Hematopoietic multipotent progenitor cell treated with erythropoietin and hydrocortisone succinate and interleukin-3 and kit ligand, for 4 days (in vitro differentiated cells): Measurements from ENCODE around the gene IDE.
"Not testable (repeated sequence)": the region's sequence is repeated elsewhere in the genome, so short reads cannot be mapped to it uniquely, and the experiment has no call there.

Source experiments
- DNase-seq: peaks from one replicate; pipeline ENCODE4 v3.0.0-alpha.2; 2015

Gene IDE

DNA sequence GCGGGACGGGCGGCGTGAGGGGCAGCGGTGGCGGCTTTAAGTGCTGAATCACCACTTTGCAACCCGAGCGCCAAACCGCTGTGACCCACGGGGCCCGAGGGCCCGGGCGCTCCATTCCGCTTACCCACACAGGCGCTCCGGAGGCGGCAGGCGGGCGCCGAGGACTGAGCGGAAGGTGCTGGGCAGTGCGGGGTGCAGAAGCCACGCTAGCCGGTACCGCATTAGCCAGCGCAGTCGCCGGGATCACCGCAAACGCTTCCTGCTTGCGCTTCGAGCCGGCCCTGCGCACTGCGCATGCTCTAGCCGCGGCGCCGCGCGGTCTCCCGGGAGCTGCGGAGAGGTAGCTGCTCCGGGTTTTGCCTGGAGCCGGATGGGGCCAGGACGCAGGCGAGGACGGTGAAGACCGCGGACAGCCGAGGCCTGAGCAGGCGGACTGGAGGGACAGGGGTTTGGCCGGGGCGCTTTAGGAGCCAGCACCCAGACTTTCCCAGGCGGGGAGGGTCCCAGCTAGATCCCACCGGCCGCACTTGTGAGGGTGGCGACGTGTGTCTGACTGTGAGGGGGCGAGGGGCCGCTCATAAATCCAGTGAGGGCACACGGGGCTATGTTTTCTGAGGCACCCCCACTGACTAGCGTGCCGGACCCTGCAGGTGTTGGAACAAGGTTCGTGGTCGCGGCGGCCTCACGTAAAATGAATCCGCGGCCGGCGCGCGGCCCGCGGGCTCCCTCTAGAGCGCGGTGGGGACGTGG, at the start of gene IDE:
TSS of gene IDE (minus strand) at position 296 of the 750 bp plus-strand sequence. CDS start at position 222, 74 bp downstream.
- DNase-seq = peak; percentile 92

DNA sequence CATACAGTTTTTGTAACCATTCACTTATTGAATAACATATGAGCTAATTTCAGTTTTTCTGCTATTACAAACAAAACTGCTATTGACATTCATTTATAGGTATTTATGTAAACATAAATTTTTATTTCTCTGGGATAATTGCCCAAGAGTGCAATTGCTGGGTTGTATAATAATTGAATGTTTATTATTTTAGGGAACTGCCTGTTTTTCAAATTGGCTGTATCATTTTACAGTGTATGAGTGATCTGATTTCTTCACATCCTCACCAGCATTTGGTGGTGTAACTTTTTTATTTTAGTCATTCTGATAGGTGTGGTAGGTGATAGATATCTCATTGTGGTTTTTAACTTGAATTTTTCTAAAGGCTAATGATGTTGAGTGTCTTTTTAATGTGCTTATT, 45.5 kb upstream of the IDE start:
- DNase-seq = peak; percentile 29

DNA sequence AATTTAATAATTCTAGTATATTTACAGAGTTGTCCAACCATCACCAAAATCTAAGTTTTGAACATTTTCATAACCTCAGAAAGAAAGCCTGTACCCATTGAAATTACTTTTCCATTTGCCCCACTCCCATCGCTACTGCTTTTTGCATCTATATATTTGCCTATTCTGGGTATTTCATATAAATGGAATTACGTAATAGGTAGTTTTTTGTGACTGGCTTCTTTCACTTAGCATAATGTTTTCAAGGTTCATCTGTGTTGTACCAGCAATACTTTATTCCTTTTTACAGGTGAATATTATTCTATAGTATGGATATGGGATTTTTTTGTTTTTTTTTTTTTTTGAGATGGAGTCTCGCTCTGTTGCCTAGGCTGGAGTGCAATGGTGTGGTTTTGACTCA, 41.6 kb upstream of the IDE start:
- no peak for DNase-seq

DNA sequence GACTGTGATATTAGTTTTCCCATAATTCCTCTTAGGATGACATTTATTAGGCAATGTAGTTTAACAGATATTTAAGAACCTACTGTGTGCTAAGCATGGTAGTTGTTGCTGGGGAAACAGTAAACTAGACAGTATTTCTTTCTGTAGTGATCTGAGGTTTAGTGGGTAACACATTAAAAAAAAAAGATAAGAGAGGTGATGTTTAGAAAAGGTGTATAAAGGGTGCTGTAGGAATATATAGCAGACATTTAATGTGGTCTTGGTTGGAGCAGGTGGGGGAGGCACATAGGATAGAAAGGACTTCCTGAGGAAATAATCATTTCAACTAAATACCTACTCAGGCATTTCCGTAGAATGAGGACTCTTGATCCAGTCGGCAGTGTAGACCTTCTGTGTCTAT, 30.9 kb upstream of the IDE start:
- no peak for DNase-seq

DNA sequence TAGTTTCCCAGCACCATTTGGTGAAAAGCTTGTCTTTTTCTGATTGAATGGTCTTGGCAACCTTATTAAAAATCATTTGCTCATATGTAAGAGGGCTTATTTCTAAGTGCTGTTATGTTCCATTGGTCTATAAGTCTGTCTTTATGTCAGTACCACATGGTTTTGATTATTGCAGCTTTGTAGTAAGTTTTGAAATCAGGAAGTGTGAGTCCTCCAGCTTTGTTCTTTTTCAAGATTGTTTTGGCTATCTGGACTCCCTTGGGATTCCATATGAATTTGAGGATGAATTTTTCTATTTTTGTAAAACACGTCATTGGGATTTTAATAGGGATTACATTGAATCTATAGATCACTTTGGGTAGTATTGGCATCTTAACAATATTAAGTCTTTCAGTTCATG, 24.4 kb upstream of the IDE start:
- DNase-seq = no peak

DNA sequence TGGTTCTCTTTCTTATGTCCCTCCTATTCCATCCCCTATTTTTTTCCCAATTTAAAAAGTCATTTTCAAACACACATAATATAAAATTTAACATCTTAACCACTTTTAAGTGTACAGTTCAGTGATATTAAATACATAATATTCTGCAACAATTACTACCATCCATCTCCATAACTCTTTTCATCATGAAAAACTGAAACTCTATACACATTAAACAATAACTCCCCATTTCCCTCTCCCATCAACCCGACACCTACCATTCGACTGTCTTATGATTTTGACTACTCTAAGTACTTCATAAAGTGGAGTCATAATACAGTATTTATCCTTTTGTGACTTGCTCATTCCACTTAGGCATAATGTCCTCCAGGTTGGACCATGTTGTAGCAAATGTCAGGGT, 21.6 kb upstream of the IDE start:
- no peak for DNase-seq

DNA sequence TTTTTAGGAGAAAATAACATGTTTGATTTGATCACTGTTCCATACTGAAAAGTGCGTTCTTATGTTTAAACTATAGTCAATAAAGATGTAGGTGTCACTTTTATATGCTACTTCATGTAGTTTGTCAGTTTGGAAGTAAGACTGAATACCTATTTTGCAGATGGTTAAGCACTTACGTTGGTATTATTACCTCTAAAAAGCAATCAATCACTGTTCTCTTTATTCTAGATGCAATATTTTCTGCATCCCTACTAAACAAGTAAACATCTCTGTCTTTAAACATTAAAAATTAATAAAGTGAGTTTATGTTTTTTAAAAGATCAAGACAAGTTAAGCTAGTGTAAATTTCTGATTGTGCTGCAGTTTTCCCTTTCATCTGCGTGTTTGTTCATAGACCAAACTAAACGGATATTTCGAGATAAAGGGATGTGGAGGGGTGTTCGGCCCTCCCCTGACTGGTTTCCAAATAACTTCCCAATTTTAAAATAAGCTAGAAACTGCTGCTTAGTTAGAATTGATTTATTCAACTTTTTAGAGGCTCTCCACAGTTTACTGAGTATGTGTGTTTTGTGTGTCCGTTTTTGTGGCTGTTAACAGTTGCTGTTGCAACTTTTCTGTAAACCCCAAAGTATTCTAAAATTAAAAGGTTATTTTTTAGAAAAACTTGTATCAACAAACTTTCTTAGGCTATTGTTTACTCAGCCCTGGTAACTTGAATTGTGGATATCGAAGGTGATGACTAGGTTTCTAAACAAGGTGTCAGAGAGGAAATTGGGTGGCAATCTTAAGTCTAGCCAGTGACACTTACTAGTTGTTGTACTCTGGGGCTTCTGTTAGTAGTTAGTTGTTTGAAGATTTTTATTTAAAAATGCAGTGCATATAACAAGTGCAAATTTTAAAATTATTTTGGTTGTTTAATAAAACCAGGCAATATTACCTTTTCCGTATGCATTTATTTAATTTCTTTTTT, 20.0 kb upstream of the IDE start:
- DNase-seq = peak; percentile 40

DNA sequence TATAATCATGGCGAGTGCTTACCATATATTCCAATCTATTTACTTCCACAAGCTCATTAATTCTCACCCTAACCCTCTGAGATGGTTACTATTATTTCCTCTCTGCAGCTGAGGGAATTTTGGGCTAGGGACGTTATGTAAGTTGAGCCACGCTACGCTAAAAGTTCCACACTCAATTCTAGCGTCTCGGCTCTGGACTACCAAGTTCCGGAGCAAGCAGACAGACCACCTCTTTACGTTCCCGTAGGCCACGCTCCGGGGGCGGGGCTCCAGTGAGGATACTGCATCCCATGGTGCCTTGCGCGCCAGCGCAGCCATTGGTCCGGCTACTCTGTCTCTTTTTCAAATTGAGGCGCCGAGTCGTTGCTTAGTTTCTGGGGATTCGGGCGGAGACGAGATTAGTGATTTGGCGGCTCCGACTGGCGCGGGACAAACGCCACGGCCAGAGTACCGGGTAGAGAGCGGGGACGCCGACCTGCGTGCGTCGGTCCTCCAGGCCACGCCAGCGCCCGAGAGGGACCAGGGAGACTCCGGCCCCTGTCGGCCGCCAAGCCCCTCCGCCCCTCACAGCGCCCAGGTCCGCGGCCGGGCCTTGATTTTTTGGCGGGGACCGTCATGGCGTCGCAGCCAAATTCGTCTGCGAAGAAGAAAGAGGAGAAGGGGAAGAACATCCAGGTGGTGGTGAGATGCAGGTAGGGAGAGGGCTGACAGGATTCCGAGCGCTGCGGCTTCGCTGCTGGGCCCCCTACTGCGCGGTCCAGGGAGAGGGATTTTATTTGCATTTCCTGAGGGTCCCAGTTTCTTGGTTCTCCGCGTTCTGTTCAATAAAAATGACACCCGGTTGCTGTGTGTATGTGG, 19.1 kb upstream of the IDE start, which contains the start of gene KIF11:
TSS of gene KIF11 (plus strand) at position 370 of the 858 bp plus-strand sequence. CDS start at position 616, 246 bp downstream.
- DNase-seq = peak; percentile 100

DNA sequence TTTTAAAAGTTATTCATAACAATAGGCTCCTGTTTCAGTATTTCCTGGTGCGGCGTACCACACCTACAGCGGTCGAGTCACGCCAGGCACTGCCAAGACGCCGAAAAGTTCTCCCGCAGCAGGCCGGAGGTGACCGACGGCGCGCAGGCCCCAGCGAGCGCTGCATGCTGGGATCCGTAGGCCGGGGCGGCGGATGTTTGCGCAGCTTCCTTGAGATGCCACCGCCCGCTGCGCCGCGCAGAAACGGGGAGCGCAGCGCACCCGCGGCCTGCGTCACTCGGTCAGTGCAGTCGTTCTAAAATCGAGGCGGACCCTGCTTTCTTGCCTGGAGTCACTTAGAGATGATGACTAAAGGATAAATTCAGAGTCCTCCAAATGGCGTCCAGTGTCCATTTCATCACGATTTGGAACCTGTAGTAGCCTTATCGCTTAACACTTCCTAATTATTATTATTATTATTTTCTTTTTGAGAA, 17.7 kb upstream of the IDE start:
- peak; percentile 98 for DNase-seq

DNA sequence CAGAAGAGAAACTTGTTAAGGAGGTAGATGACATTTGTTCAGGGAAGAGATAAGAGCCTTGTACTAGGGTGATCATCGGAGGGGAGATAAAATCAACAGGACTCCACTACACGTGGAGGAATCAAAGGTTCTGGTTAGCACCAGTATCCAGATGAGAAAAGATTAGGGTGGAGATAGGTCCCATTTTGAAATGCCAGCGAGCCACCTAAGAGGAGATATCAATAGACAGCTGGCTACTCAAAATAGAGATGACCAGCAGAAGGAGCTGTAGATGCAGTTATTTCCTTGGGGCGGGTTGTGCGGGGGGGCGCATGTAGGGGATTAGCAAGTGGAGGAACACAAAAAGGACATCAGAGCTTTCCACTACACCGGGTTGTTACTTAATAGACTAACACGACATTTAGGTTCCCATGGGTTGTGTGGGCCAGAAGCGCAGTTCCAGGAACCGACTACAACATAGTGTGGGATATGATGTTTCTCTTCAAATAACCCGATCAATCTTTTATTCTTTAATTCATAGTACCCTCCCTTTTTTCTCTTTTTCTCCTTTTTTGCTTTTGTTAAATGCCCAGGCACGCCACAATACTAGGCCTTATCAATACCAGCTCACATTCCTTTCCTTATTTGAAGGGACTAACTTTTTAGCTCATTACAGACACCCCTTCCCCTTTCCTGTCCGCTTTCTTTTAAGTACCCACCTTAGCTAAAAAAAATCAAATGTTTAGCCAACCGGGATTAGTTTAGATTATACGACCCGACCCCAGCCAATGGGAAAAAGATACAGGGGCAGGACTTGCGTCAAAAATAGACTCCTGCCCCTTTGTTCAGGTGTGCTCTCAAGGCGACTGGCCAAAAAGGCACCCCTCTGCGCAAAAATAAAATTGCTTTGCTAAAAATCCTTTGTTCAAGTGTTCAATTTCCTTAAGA, 17.0 kb upstream of the IDE start:
- peak; percentile 90 for DNase-seq

DNA sequence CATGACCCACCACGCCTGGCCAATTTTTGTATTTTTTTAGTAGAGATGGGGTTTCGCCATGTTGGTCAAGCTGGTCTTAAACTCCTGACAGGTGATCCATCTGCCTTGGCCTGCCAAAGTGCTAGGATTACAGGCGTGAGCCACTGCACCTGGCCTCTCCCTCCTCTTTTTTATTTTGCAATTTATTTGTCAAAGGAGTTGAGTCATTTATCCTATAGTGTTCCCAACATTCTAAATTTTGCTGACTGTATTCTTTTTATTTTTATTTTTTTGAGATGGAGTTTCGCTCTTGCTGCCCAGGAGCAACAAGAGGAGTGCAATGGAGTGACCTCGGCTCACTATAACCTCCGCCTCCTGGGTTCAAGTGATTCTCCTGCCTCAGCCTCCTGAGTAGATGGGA, 8.5 kb upstream of the IDE start:
- not testable (repeated sequence) for DNase-seq

DNA sequence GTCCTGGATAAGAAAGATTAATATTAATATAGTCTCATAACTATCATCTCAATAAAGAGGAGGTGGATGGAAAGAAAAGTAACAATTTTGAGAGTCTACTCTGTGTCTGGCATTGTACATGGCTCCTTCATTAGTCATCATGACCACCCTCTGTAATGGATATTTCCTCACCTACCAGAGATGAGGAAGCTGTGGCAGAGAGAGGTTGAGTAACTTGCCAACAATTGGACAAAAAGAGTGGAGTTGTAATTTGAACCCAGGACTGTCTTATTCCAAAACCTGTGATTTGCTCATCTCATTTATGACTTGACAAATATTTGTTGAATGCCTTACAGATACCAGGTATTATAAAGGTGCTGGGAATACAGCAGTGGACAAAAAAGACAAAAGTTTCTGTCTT, 2.1 kb upstream of the IDE start:
- peak; percentile 66 for DNase-seq

DNA sequence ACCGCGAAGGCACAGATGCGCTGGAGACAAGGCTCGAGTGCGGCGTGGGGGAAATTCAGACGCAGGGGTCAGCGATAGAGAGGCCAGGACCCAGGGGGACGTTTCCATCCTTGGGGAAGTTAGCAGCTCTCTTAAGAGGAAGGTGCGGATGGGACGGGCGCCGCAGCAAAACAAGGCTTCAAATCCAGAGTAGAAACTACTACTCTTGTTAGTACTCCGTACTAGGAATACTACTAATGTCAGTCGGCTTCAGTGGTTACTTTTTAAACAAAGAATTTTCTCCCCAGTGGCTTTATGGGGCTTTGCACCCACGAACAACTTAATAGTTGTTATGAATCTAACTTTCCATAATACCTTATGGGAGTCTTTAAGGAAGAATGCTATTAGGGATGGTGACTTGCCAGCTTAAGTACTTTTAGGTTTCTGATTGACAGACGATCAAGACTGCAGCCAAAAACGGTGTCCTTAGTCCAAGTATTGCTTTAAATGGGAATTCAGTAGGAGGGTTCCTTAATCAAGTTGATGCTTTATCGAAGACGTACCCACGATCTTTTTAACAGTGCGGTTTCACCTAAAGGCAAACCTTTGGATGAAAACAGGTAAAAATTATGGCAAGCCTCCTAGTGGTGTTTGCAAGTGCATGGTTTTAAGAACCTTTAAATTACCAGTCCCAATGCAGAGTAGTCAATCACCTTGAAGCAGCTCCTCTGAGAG, 812 bp upstream of the IDE start:
- peak; percentile 78 for DNase-seq

DNA sequence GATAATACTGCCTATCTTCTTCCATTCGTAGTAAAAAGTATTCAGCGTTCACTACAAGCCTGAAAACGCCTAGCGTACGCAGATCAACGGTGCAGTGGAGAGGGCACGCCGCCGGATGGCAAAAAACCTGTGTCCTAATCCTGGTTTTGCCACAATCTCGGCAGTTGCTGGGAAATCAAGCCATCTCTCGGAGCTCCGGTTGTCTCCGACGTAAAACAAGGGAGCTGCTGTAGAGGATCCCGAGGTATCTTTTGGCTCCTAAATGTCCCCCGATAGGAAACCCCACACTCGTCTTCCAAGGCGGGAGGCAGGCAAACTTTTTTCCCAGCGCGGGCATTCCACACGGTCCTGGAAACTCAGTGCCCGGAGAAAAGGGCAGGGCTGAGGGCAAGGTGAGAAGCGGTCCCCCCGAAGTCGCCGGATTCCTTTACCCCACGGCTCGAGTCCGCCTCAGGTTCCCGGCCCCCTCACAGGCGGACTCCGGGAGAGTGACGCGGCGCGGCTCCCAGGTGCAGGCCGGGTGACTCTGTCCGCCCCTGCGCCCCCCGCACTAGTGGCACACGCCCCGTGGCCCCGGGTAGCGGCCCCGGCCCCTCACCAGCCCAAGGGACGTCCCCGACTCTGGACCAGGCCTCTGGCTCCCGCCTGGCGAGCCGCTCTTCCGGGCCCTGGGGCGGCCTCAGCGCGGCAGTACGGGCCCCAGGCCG, 649 bp downstream of the IDE start:
- DNase-seq = peak; percentile 75

DNA sequence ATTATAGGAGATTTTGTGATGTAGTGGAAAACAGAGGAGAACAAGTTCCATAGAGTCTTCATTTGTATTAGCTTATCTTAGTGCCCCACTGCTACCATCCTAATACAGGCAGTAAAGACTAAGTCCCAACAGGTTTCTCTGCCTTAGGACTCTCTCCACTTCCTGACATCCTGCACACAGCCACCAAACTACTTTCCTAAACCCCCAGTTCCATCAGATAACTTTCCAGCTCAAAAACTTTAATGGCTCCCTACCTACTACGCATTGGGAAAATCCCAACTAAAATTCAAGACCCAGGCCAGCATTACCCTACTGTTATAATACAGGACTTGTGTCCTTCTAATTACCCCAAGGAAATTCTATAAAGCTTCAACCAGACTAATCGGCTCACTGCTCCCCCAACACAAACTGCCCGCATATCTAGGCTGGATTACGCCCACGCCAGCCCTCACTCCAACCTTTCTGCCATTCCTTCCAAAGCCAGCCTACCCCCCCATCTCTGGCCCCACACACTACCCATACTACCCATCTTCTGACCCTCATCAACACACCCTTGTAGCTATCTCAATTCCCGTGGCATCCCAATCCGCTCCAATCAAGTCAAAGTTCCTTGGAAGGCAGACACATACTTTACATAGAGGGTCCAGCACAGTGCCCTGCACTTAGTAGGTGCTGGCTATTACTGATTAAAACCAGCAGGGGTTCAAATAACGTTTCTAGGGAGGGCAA, 1.4 kb downstream of the IDE start:
- DNase-seq = peak; percentile 24

DNA sequence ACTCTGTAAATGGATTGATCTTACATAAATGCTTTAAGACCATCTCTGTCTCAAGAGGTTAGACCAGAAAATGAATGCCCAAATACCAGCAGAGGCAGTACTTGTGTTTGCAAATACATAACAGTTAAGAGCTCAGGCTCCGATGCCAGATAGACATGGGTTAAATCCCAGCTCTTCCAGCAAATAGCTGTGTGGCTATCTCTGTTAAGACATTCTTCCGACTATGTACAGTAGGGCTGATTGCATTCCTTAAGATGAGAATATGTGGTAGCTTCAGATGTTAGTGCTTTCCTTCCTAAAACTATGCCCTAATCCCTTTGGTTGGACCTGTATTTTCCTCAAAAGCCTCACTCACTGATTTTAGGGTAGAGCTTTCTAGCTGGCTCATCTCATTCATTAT, 2.2 kb downstream of the IDE start:
- no peak for DNase-seq

DNA sequence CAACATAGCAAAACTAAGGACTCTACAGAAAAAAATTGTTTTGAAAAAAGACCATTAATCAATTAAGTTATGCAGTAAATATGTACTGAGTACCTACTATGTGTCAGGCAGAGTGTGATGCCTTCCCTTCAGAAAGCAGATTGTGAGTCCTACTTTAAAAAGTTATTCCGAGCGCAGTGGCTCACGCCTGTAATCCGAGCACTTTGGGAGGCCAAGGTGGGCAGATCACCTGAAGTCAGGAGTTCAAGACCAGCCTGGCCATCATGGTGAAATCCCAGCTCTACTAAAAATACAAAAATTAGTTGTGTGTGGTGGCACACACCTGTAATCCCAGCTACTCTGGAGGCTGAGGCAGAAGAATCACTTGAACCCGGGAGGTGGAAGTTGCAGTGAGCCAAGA, 4.2 kb downstream of the IDE start:
- DNase-seq = not testable (repeated sequence)

DNA sequence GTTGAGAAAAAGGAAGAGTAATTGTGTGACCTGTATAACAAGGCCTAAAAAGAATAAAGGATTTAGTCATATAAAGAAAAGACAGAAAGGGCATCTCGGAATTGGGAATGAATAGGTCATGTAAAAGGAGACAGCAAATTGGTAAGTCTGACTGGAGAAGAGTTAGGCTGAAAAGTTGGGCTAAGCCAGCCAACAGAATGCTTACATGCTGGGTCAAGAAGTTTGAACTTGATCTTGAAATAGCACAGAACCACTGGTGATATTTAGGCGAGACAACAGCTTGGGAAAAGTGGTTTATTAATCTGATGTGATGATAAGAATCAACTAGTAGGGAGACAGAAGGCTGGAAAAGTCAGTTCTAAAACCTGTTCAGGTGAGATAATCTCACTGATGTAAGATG, 4.8 kb downstream of the IDE start:
- DNase-seq = no peak

DNA sequence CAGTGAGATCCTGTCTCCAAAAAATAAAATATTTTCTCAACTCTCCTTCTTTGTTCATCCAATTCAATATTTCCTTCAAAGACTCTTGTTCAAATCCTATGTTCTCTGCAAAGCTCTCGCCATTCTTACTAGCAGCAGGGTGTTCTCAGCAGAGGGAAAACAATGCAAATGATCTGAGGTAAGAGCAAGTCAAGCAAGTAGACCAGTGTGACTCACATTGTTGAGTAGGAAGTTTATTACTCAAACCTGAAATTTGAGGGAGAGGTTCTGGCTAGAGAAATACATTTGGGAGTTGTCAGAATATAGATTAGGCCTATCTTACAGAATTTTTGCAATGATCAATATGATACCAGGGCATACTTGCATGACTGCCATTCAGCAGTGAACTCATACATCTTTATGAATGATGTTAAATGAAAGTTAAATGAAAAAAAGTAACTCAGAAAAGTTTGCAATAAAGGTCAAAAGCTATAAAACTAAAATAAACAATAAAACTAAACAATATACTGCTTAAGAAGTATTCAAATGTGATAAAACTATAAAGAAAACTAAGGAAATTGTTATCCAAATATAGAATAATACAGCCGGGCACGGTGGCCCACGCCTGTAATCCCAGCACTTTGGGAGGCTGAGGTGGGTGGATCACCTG, 5.8 kb downstream of the IDE start:
- no peak for DNase-seq
